WTC11 (cell line): Measurements from ENCODE around the gene NFIA. TPM values are rescaled to one million over a fixed set of nuclear protein-coding genes. Genes with fewer than 3 reads are reported as not detected.

Source experiments
- ATAC-seq: fragments of 200-7000 bp; cut with Tn5 transposase; 2 replicates; pipeline ENCODE4 v1.10.0; 2021; ENCODE audit warnings: mild to moderate bottlenecking, moderate library complexity
- CTCF ChIA-PET: fragments of 300-600 bp; sonication (Branson Sonifier 250); formaldehyde crosslinking; loops from one replicate; lab custom pipeline; 2021; ENCODE audit warnings: antibody characterized with exemption; lab: Charles Lee
- POLR2A ChIA-PET: fragments of 350-600 bp; sonication (Branson Sonifier 250); formaldehyde crosslinking; loops from one replicate; lab custom pipeline; 2021; ENCODE audit warnings: antibody characterized with exemption; lab: Charles Lee
- DNase-seq: peaks from one replicate; pipeline ENCODE4 v3.0.0; 2021; ENCODE audit warnings: low spot score
- H3K27ac Mint-ChIP-seq: 2 replicates; pipeline ENCODE4 v1.8.0; 2021; ENCODE audit warnings: mixed read lengths
- H3K27me3 Mint-ChIP-seq: 2 replicates; pipeline ENCODE4 v1.8.0; 2021; ENCODE audit warnings: low read depth, mild to moderate bottlenecking, moderate library complexity, mixed read lengths
- H3K36me3 Mint-ChIP-seq: 2 replicates; pipeline ENCODE4 v1.8.0; 2021; ENCODE audit warnings: mixed read lengths
- H3K4me1 Mint-ChIP-seq: 2 replicates; pipeline ENCODE4 v1.8.0; 2022; ENCODE audit warnings: mixed read lengths
- H3K4me3 Mint-ChIP-seq: 2 replicates; pipeline ENCODE4 v1.8.0; 2021; ENCODE audit warnings: mild to moderate bottlenecking, moderate library complexity, mixed read lengths
- H3K9me3 Mint-ChIP-seq: 2 replicates; pipeline ENCODE4 v1.8.0; 2021; ENCODE audit warnings: mixed read lengths
- ATF1 ChIP-seq: sonication (generic); formaldehyde crosslinking; IDR thresholded peaks from 2 replicates; pipeline ENCODE4 v1.8.1; 2023; ENCODE audit warnings: mild to moderate bottlenecking, moderate library complexity, missing genetic modification reagents
- E2F4 ChIP-seq: sonication (generic); formaldehyde crosslinking; IDR thresholded peaks from 2 replicates; pipeline ENCODE4 v1.8.1; 2022; ENCODE audit warnings: low read depth, mild to moderate bottlenecking, moderate library complexity, missing genetic modification reagents, borderline replicate concordance
- EMX1 ChIP-seq: fragments of 250-450 bp; sonication (Bioruptor Pico); IDR thresholded peaks from 2 replicates; pipeline ENCODE4 v1.8.0; 2021; ENCODE audit warnings: mild to moderate bottlenecking
- ESRRA ChIP-seq: sonication (generic); formaldehyde crosslinking; IDR thresholded peaks from 2 replicates; pipeline ENCODE4 v1.8.1; 2022; ENCODE audit warnings: mild to moderate bottlenecking, missing genetic modification reagents, borderline replicate concordance
- FOXK1 ChIP-seq: sonication (generic); formaldehyde crosslinking; IDR thresholded peaks from 2 replicates; pipeline ENCODE4 v1.8.0; 2022; ENCODE audit warnings: mild to moderate bottlenecking, moderate library complexity, missing genetic modification reagents
- FOXP1 ChIP-seq: sonication (generic); formaldehyde crosslinking; IDR thresholded peaks from 2 replicates; pipeline ENCODE4 v1.8.0; 2022; ENCODE audit warnings: missing genetic modification reagents, mild to moderate bottlenecking, moderate library complexity, borderline replicate concordance
- FOXP4 ChIP-seq: sonication (generic); formaldehyde crosslinking; IDR thresholded peaks from 2 replicates; pipeline ENCODE4 v1.8.0; 2022; ENCODE audit warnings: mild to moderate bottlenecking, missing genetic modification reagents
- GABPB1 ChIP-seq: sonication (generic); formaldehyde crosslinking; IDR thresholded peaks from 2 replicates; pipeline ENCODE4 v1.8.1; 2023; ENCODE audit warnings: mild to moderate bottlenecking, missing genetic modification reagents
- HMGA2 ChIP-seq: fragments of 250-450 bp; sonication (Bioruptor Pico); IDR thresholded peaks from 2 replicates; pipeline ENCODE4 v1.4.0; 2021; ENCODE audit warnings: mild to moderate bottlenecking, moderate library complexity
- JAZF1 ChIP-seq: fragments of 250-450 bp; sonication (Bioruptor Pico); IDR thresholded peaks from 2 replicates; pipeline ENCODE4 v1.9.0; 2021; ENCODE audit warnings: moderate library complexity, mild to moderate bottlenecking, inconsistent platforms
- NFE2L1 ChIP-seq: sonication (generic); formaldehyde crosslinking; IDR thresholded peaks from 2 replicates; pipeline ENCODE4 v1.8.1; 2023; ENCODE audit warnings: missing genetic modification reagents
- SOX15 ChIP-seq: fragments of 250-450 bp; sonication (Bioruptor Pico); IDR thresholded peaks from 2 replicates; pipeline ENCODE4 v1.9.0; 2021; ENCODE audit warnings: mild to moderate bottlenecking
- TP53 ChIP-seq: sonication (generic); formaldehyde crosslinking; IDR thresholded peaks from 2 replicates; pipeline ENCODE4 v1.8.1; 2023; ENCODE audit warnings: mild to moderate bottlenecking, missing genetic modification reagents
- USF1 ChIP-seq: sonication (generic); formaldehyde crosslinking; IDR thresholded peaks from 2 replicates; pipeline ENCODE4 v1.8.0; 2022; ENCODE audit warnings: mild to moderate bottlenecking, missing genetic modification reagents
- ZNF121 ChIP-seq: sonication (generic); formaldehyde crosslinking; IDR thresholded peaks from 2 replicates; pipeline ENCODE4 v1.8.0; 2023; ENCODE audit warnings: missing genetic modification reagents
- ZNF317 ChIP-seq: sonication (generic); formaldehyde crosslinking; IDR thresholded peaks from 2 replicates; pipeline ENCODE4 v1.8.1; 2023; ENCODE audit warnings: low read depth, mild to moderate bottlenecking, moderate library complexity, missing genetic modification reagents, borderline replicate concordance
- ZNF423 ChIP-seq: fragments of 250-450 bp; sonication (Bioruptor Pico); IDR thresholded peaks from 2 replicates; pipeline ENCODE4 v2.1.2; 2022; ENCODE audit warnings: mild to moderate bottlenecking, moderate library complexity
- total RNA-seq: library from RNA; stranded (reverse); gene quantifications from 3 replicates; pipeline ENCODE4 v1.2.3, GENCODE V29; 2021

NFIA gene
- total RNA-seq, 1 experiment from 2014 or later, result 16.7 TPM

GRCh38 chr1:61263905-61264824, 181.8 kb downstream of the NFIA start:
- CTCF ChIA-PET, result no interaction called here
- H3K9me3 Mint-ChIP-seq, result no peaks in the 10 kb centered on the region
- DNase-seq, result no peak
- TF ChIP-seq ESRRA (CRISPR knock-in tag), result no peak
- TF ChIP-seq, all 79 proteins: peak for 0
- Mint-ChIP-seq H3K27me3 (no peaks in the 10 kb centered on the region), H3K27ac (no peak overlapping the region), H3K4me1 (peaks cover 38% of the 10 kb centered on the region), H3K36me3 (no peaks in the 10 kb centered on the region), H3K4me3 (no peak overlapping the region)
- no peak for ATAC-seq
- POLR2A ChIA-PET, result interaction anchor here (0.7 kb wide), 1 partner anchor 214 kb away, joined by 3 read pairs; no protein-coding TSS in a partner anchor

GRCh38 chr1:61264825-61265242, 182.5 kb downstream of the NFIA start:
- Mint-ChIP-seq H3K9me3 (no peaks in the 10 kb centered on the region), H3K27me3 (no peaks in the 10 kb centered on the region), H3K4me1 (peaks cover 38% of the 10 kb centered on the region), H3K36me3 (no peaks in the 10 kb centered on the region), H3K27ac (no peak overlapping the region), H3K4me3 (no peak overlapping the region)
- ATAC-seq (no peak), DNase-seq (no peak)
- POLR2A ChIA-PET, result no interaction called here
- TF ChIP-seq JAZF1 (CRISPR knock-in tag) (no peak), SOX15 (CRISPR knock-in tag) (no peak), NFE2L1 (CRISPR knock-in tag) (no peak), FOXP1 (CRISPR knock-in tag) (no peak), EMX1 (CRISPR knock-in tag) (no peak), E2F4 (CRISPR knock-in tag) (no peak), ESRRA (CRISPR knock-in tag) (no peak), ZNF317 (CRISPR knock-in tag) (no peak), FOXK1 (CRISPR knock-in tag) (no peak), USF1 (CRISPR knock-in tag) (no peak), FOXP4 (CRISPR knock-in tag) (no peak), ZNF121 (CRISPR knock-in tag) (no peak)
- CTCF ChIA-PET, result no interaction called here

- H3K4me3 Mint-ChIP-seq, result no peak overlapping the region
- H3K27me3 Mint-ChIP-seq, result no peaks in the 10 kb centered on the region
- no peaks in the 10 kb centered on the region for H3K9me3 Mint-ChIP-seq
- no peak overlapping the region for H3K27ac Mint-ChIP-seq
- ChIA-PET CTCF (no interaction called here), POLR2A (interaction anchor here (1.2 kb wide), 1 partner anchor 12 kb away, joined by 3 read pairs; no protein-coding TSS in a partner anchor)
- ATAC-seq (no peak), DNase-seq (no peak)
- H3K36me3 Mint-ChIP-seq, result no peaks in the 10 kb centered on the region
- no peak for TF ChIP-seq TP53 (CRISPR knock-in tag)
- TF ChIP-seq FOXK1 (CRISPR knock-in tag), result no peak
- no peak for TF ChIP-seq GABPB1 (CRISPR knock-in tag)
- H3K4me1 Mint-ChIP-seq, result peaks cover 42% of the 10 kb centered on the region
Observed at GRCh38 chr1:61265665-61266064, 183.3 kb downstream of the NFIA start.

- no peaks in the 10 kb centered on the region for H3K27me3 Mint-ChIP-seq
- TF ChIP-seq NFE2L1 (CRISPR knock-in tag) (no peak), ZNF423 (CRISPR knock-in tag) (no peak), SOX15 (CRISPR knock-in tag) (no peak), ATF1 (CRISPR knock-in tag) (no peak), HMGA2 (CRISPR knock-in tag) (no peak)
- H3K4me1 Mint-ChIP-seq, result peaks cover 52% of the 10 kb centered on the region
- no peaks in the 10 kb centered on the region for H3K36me3 Mint-ChIP-seq
- H3K27ac Mint-ChIP-seq, result no peak overlapping the region
- POLR2A ChIA-PET, result interaction anchor here (1.2 kb wide), 1 partner anchor 10 kb away, joined by 3 read pairs; no protein-coding TSS in a partner anchor
- no peaks in the 10 kb centered on the region for H3K9me3 Mint-ChIP-seq
- no peak overlapping the region for H3K4me3 Mint-ChIP-seq
- ATAC-seq (no peak), DNase-seq (no peak)
- CTCF ChIA-PET, result interaction anchor here (0.9 kb wide), 1 partner anchor 187 kb away, joined by 3 read pairs; no protein-coding TSS in a partner anchor
Observed at GRCh38 chr1:61266738-61267137, 184.4 kb downstream of the NFIA start.
